COLO829 (cell line): Measurements from ENCODE around the gene DRD1.
"Not testable (repeated sequence)": the region's sequence is repeated elsewhere in the genome, so short reads cannot be mapped to it uniquely, and the experiment has no call there.

Experiments
- DNase-seq: peaks from one replicate; pipeline ENCODE4 v3.0.0; 2012; ENCODE audit warnings: low spot score

Gene DRD1

DNA sequence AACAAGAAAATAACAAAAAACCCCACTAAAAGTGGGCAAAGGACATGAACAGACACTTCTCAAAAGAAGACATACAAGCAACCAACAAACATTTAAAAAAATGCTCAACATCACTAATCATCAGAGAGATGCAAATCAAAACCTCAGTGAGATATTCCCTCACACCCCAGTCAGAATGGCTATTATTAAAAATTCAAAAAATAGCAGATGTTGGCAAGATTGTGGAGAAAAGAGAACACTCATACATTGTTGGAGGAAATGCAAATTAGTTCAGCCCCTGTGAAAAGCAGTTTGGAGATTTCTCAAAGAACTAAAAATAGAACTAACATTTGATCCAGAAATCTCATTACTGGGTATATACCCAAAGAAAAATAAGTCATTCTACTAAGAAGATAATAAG, 19.4 kb downstream of the DRD1 start:
- not testable (repeated sequence) for DNase-seq

- DNase-seq: no peak
These were observed 21.9 kb downstream of the DRD1 start for GRCh38 chr5:175422058-175422457.

DNA sequence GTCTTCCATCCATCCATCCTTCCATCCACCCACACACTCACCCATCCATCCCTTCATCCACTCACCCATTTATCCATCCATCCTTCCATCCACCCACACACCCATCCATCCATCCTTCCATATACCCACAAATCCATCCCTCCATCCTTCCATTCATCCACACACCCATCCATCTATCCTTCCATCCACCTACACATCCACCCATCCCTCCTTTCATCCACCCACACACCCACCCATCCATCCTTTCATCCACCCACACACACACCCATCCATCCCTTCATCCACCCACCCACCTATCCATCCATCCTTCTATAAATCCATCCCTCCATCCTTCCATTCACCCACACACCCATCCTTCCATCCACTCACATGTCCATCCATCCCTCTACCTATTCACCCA, 23.6 kb downstream of the DRD1 start:
- no peak for DNase-seq

- DNase-seq: no peak
These were observed 25.7 kb downstream of the DRD1 start for GRCh38 chr5:175418251-175418650.

- DNase-seq: no peak
These were observed 26.6 kb downstream of the DRD1 start for GRCh38 chr5:175417384-175417783.

GRCh38 chr5:175415303-175415702, 28.7 kb downstream of the DRD1 start:
- DNase-seq: no peak

GRCh38 chr5:175410926-175411325, 33.1 kb downstream of the DRD1 start:
- DNase-seq: no peak

- DNase-seq: no peak
These were observed 37.7 kb downstream of the DRD1 start for GRCh38 chr5:175406300-175406699.

- not testable (repeated sequence) for DNase-seq
These were observed 46.2 kb downstream of the DRD1 start for GRCh38 chr5:175397590-175398297.

GRCh38 chr5:175395430-175395829, 48.6 kb downstream of the DRD1 start:
- DNase-seq: not testable (repeated sequence)

- no peak for DNase-seq
These were observed 49.4 kb downstream of the DRD1 start for GRCh38 chr5:175394601-175395000.

DNA sequence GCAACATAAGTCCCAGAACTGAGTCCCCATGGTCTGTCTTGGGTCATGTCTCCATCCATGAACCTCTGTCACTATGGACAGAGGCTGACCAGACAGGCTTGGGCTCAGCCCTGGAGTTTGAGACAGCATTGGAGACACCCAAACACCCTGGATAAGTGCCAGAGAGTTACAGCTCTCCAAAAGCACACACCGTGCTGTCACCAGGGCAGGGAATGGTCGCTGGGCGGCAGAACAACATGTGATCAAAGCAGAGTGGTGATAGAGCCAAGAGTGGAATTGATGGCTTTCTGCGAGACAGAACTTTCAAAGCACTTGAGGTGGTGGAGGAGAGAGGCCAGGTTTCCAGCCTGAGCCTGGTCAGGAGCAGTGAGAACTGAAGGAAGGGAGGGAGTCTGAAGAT, 50.1 kb downstream of the DRD1 start:
- DNase-seq: no peak

- DNase-seq: no peak
These were observed 51.7 kb downstream of the DRD1 start for GRCh38 chr5:175392236-175392635.

DNA sequence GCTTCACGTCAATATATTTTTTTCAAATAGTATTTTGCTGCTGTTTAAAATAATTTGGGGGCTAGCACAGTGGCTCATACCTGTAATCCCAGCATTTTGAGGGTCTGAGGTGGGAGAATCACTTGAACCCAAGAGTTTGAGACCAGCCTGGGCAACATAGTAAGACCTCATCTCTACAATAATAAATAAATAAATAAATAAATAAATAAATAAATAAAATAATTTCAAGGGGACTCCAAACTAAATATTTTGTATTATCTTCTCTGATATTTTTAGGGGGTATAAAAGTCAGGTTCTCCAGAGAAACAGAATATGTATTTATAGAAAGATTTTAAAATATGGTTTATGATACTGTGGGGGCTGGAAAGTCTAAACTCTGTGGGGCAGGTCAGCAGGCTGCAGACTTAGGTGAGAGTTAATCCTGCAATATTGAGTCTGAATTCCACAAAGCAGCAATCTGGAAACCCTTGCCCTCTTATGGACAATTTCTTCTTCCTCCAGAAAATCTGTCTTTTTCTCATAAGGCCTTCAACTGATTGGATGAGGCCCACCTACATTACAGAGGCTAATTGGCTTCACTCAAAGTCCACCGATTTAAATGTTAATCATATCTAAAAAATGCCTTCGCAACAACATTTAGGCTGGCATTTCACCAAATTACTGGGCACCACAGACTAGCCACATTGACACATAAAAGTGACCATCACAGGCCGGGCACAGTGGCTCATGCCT, 53.5 kb downstream of the DRD1 start:
- DNase-seq: no peak
